HG02759 (cell line): ENCODE data around the gene SERINC2.
"Not testable (repeated sequence)": the region's sequence is repeated elsewhere in the genome, so short reads cannot be mapped to it uniquely, and the experiment has no call there.

Experiments used
- ATAC-seq: cut with Tn5 transposase; IDR thresholded peaks from one replicate; pipeline ENCODE4 v1.9.1; 2021; ENCODE audit warnings: mild to moderate bottlenecking, moderate library complexity; ENCODE audit not compliant: unreplicated experiment

SERINC2 gene

DNA sequence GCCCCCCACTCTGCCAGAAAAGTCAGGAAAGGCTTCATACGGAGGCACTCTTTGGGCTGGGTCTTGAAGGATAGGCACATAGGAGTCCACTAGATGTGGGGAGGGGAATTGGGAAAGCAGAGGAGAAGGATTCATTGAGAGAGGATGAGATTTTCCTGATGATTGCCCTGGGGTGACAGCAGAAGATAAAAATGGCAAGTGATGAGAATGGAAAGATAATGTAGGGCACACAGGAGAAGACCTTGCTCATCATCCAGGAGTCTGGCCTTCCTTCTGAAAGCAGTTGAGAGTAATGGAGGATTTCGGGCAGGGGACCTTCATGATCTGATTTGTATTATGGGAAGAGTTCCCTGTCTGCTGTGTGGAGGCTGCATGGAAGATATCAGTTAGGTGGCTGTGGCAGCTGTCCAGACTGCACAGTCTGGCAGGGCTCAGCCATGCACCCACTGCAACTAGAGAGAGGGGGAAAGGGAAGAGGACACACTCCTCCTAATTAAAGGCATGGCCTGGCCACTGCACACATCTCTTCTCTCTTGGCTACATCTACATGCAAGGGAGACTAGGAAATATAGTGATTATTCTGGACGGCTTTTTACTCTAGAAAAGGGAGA, 30.5 kb upstream of the SERINC2 start:
- no peak for ATAC-seq

- ATAC-seq, result no peak
These were observed 29.0 kb upstream of the SERINC2 start for GRCh38 chr1:31383967-31384366.

- not testable (repeated sequence) for ATAC-seq
These were observed 26.3 kb upstream of the SERINC2 start for GRCh38 chr1:31386576-31387243.

- no peak for ATAC-seq
These were observed 25.4 kb upstream of the SERINC2 start for GRCh38 chr1:31387612-31388011.

DNA sequence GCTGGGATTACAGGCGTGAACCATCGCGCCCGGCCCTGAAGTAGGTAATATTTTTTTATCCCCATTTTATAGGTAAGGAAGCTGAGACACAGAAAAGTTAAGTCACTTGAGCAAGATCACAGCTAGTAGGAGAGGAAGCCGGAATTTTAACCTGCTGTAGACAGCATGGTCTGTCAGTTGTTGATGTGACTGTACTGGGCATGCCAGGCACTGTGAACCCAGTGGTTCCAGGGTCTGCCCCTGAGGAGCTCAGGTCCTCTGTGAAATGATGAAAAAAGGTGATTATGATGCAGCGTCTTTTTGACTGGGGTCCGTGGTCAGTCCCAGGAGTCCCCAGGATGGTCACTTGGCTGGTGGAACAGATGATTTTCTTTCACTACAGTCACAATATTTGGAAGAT, 23.4 kb upstream of the SERINC2 start:
- ATAC-seq, result no peak

GRCh38 chr1:31390071-31390470, 22.9 kb upstream of the SERINC2 start:
- ATAC-seq, result no peak

DNA sequence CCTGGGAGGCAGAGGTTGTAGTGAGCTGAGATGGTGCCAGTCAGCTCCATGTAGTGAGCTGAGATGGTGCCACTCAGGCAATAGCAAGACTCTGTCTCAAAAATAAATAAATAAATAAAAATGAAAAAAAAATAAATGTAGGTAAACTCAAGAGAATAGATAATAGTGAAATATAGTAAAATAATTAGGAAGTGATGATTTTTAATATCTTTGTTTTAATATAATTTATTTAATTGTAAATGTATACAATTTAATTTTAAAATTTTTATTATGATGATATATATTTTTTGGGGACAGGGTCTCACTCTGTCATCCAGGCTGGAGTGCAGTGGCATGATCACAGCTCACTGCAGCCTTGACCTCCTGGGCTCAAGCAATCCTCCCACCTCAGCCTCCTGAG, 19.6 kb upstream of the SERINC2 start:
- ATAC-seq, result no peak

- ATAC-seq, result peak; percentile 74
These were observed 18.3 kb upstream of the SERINC2 start for GRCh38 chr1:31394584-31395193.

DNA sequence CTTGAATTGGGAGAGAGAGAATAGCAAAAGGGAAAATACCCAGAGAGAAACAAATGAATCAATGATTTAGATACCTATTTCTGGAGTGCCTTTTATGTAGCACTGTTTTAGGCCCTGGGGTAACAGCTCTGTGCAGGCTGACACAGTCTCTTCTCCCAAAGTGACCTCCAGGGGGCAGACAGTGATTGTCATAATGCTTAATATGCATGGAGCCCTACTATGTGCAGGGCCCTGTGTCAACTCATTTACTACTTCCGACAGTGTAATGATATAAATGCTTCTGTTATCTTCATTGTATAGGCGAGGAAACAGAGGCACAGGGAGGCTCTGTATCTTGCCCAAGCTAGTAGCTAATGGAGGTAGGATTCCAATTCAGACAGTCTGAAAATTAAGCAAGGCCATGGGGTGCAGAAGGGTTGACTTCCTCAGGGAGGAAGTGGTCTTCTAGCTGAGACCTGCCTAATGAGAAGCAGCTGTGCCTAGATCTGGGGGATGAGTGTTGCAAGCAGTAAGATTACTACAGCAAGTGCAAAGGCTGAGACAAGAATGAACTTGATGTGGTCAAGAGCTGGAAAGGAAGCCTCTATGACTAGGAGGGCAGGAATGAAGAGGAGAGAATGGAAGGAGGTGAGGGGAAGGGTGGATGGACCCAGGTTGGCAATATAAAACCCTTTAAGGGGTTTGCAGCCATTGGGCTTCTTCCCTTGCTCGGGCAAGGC, 16.2 kb upstream of the SERINC2 start:
- ATAC-seq, result no peak

DNA sequence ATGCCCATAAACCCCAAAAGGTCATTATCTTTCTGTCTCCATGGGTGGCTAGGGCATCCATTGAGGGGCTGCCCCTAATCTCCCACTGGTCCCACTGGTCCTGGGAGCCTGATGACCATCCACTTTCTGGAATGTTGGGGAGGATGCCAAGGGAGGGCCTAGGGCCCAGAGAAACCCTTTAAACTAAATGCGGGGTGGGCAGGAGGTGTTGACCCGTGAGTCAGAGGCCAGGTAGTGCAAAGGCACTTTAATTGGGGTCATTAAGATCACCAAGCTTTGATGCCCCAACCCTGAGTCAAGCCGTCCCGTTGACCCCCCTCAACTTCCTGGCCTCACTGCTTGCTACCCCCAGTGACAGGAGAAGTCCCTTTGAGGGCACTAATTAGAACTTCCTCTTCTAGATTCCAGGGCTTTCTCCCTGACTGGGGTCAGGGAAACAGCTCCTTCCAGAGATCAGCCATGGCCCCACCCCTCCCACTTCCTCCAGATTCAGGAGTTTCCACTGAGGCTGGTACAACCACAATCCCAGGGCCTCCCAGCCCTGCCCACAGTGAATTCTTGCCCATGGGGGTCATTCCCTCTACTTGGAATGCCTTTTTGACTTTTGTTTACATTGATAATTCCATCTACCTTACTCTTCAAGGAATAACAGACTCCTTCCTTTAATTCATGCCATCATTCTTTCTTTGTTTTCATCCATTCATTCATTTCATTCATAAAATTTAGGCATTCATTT, 15.5 kb upstream of the SERINC2 start:
- ATAC-seq, result no peak

DNA sequence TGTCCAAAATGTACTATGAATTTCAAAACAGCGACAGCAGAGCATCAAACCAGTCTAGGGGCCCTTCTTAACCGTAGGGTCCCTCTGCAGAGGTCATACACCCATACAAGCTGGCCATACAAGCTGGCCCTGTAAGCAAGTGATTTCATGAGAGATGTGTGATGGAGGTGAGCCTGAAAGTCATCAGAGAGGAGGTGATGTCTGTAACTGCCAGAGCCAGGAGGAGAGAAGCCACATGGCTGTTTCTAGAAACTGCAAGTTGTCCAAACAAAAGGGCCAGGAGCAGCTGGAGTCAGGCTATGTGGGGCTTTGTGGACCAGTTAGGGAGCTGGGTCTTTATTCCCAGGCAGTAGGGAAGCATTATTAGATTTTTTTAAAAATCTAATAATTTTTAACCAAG, 14.8 kb upstream of the SERINC2 start:
- no peak for ATAC-seq

DNA sequence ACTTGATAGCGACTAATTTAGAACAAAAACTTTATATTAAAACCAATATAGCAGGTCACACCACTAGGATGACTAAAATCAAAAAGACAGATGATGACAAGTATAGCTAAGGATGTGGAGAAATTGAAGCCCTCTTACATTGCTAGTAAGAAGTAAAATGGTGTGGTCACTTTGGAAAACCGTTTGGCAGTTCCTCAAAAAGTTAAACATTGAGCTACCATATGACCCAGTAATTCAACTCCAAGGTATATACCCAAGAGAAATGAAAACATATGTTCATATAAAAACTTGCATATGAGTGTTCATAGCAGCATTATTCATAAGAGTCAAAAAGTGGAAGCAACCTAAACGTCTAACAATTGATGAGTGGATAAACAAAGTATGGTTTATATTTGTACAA, 13.0 kb upstream of the SERINC2 start:
- no peak for ATAC-seq

- no peak for ATAC-seq
These were observed 12.6 kb upstream of the SERINC2 start for GRCh38 chr1:31400393-31400792.

DNA sequence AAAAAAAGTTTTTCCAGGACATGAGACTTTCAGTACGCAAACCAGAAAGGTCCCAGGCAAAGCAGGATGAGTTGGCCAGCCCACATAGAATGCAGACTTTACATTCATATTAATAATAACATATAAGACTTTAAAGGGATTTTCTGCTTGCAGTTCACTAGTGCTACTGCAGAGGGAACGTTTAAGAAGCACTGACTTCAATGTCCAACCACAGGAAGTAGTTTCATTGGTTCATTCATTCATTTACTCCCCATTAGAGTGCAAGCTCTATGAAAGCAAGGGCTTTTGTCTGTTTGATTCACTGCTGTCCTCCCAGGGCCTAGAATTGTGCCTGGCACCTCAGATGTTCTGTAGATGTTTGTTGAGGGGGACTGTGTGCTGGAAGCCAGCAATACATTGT, 11.8 kb upstream of the SERINC2 start:
- ATAC-seq, result no peak

- ATAC-seq, result no peak
These were observed 7.3 kb upstream of the SERINC2 start for GRCh38 chr1:31405578-31406245.

- no peak for ATAC-seq
These were observed 5.9 kb upstream of the SERINC2 start for GRCh38 chr1:31407029-31407626.

GRCh38 chr1:31408788-31409318, 4.2 kb upstream of the SERINC2 start:
- no peak for ATAC-seq

DNA sequence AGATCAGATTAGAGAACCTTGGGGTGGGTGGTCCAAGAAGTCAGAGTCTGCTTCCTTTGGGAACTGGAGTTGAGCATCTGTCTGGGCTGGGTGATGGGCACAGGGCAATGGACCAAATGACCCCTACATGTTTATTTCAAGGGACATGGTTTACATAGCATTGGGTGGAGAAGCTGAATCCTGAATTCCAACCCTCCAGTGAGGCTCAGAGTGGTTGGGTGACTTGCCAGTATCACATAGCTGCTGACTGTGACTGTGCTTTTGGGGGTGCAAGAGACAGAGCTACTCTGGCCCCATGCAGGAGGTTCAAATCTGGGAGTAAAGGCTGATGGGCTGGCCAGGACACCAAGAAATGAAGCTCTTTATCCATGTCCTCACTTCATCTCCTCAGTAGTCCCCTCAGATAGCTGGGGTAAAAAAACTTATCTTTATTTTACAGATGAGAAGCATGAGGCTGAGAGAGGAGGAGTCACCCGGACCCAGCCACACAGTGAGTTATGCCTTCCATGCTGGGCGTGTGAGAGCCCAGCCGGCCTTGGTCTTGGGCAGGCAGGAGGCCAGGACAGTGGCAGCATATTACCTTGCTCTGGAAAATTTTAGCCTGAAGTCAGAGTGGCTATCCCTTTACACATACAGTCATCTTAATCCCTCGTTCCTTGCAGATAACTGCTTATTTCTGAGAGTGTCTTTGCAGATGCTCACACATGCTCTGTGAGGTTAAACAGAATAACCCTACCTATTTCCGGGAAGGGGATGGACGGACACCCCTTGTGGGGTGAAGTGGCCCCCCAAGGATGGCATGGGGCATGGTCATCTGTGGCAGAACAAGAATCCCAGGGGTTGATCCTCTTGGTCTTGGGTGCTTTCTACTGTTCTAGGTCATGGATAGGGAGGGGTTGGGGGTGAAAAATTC, 2.8 kb upstream of the SERINC2 start:
- ATAC-seq, result no peak

- ATAC-seq, result no peak
These were observed 2.1 kb upstream of the SERINC2 start for GRCh38 chr1:31410871-31411270.
